Measurements from ENCODE around the gene EPGN.

- no peak for TF ChIP-seq CTCF (IDR thresholded peaks at IDR 0.05; ENCODE audit: insufficient read depth, low read length)
- TF ChIP-seq GABPA (IDR thresholded peaks at IDR 0.05; ENCODE audit: low read depth) = no peak
- TF ChIP-seq POLR2AphosphoS5 (IDR thresholded peaks at IDR 0.05; ENCODE audit: low read depth) = no peak
- no peak for TF ChIP-seq REST (IDR thresholded peaks at IDR 0.05; ENCODE audit: insufficient replicate concordance, low read depth)
Observed at GRCh38 chr4:74282926-74283325, 25.3 kb upstream of the EPGN start.
